GM12878 (cell line): ENCODE data around the gene HIRIP3. TPM values are rescaled to one million over a fixed set of nuclear protein-coding genes. Genes with fewer than 3 reads are reported as not detected.

ENCODE experiments used
- BCL11A ChIP-seq: IDR thresholded peaks from 2 replicates; pipeline ENCODE4 v1.6.1; 2011; ENCODE audit warnings: low read depth, low read length
- CREB1 ChIP-seq: IDR thresholded peaks from 2 replicates; pipeline ENCODE4 v1.6.1; 2012; ENCODE audit warnings: low read depth, mild to moderate bottlenecking, inconsistent platforms
- CUX1 ChIP-seq: IDR thresholded peaks from 2 replicates; pipeline ENCODE4 v1.6.1; 2012; ENCODE audit warnings: improper control_type of control experiment, low read depth, low read length; ENCODE audit not compliant: insufficient replicate concordance
- ELK1 ChIP-seq: IDR thresholded peaks from 2 replicates; pipeline ENCODE4 v1.6.1; 2012; ENCODE audit warnings: low read depth, low read length, improper control_type of control experiment
- FOXK2 ChIP-seq: fragments of 450-650 bp; IDR thresholded peaks from 2 replicates; pipeline ENCODE4 v1.6.1; 2017; ENCODE audit warnings: mild to moderate bottlenecking, moderate library complexity
- GABPA ChIP-seq: IDR thresholded peaks from 2 replicates; pipeline ENCODE4 v1.6.1; 2014; ENCODE audit warnings: antibody characterized with exemption, low read depth, mild to moderate bottlenecking, inconsistent platforms
- GATAD2B ChIP-seq: fragments of 450-650 bp; conservative IDR thresholded peaks from 2 replicates; pipeline ENCODE4 v1.6.1; 2017; ENCODE audit warnings: low read depth, mild to moderate bottlenecking, moderate library complexity
- HDAC6 ChIP-seq: fragments of 200-600 bp; sonication (generic); IDR thresholded peaks from one replicate; pipeline ENCODE4 v1.8.0; 2017; ENCODE audit warnings: antibody characterized with exemption; ENCODE audit not compliant: unreplicated experiment
- KDM1A ChIP-seq: fragments of 200-600 bp; sonication (generic); IDR thresholded peaks from 2 replicates; pipeline ENCODE4 v1.6.1; 2016; ENCODE audit warnings: borderline replicate concordance
- SUPT20H ChIP-seq: IDR thresholded peaks from 2 replicates; pipeline ENCODE4 v1.6.1; 2011; ENCODE audit warnings: low read depth, mild to moderate bottlenecking, low read length, moderate library complexity, borderline replicate concordance; ENCODE audit not compliant: control insufficient read depth
- polyA plus RNA-seq, 11 experiments: library from polyadenylated mRNA; depleted of rRNA in 4 of 11; unstranded in 6 of 11; stranded (reverse) in 5 of 11; fragments of >200 nt; fragmentation: Nextera tagmentation in 4 of 11; fragmentation: Illumina TruSeq in 1 of 11; extraction: Ambion mirVana in 4 of 11; extraction: Trizol in 1 of 11; gene quantifications; 1 replicate in 1 of 11; 2 replicates in 10 of 11; pipeline versions ENCODE4 v1.2.1 to v1.2.3, GENCODE V29; 2011 to 2016; ENCODE audit warnings: inconsistent platforms in 2 of 11, missing spikeins in 2 of 11, low read depth in 1 of 11
- total RNA-seq, 4 experiments: library from RNA; depleted of rRNA in 3 of 4; stranded (reverse); fragments of >200 nt in 3 of 4; fragmentation: Illumina TruSeq in 1 of 4; extraction: Trizol in 1 of 4; gene quantifications; 2 replicates each; pipeline versions ENCODE4 v1.2.1 to v1.2.3, GENCODE V29; 2013 to 2021

Gene HIRIP3
- total and polyA plus RNA-seq, 10 of the 15 experiments (the other 5 are each of a cell fraction or from before 2014, with no cell fraction given) = 4.1 to 43.5 (median 23.9) TPM

GRCh38 chr16:29986231-29986630, 9.2 kb downstream of the HIRIP3 start (continued):
- TF ChIP-seq CUX1 = no peak
- no peak for TF ChIP-seq ELK1
- no peak for TF ChIP-seq FOXK2
- TF ChIP-seq SUPT20H = no peak
- no peak for TF ChIP-seq HDAC6
- TF ChIP-seq CREB1 = no peak
- TF ChIP-seq BCL11A = no peak
- TF ChIP-seq KDM1A = no peak
- no peak for TF ChIP-seq GABPA
- TF ChIP-seq GATAD2B = no peak
- TF ChIP-seq, all 136 proteins: peak for 0
